IMR-90 (cell line): Measurements from ENCODE around the gene HAO2. TPM values are rescaled to one million over a fixed set of nuclear protein-coding genes. Genes with fewer than 3 reads are reported as not detected.

Experiments
- ATAC-seq: fragments of 200-7000 bp; cut with Tn5 transposase; 2 replicates; pipeline ENCODE4 v1.9.1; 2020; ENCODE audit warnings: low read depth, mild to moderate bottlenecking, moderate library complexity
- BruUV-seq: library from RNA; stranded (reverse); fragments of 400-500 nt; replicated peaks from 2 replicates; lab custom pipeline; 2021; lab: Mats Ljungman, UMichigan
- CTCF ChIA-PET: fragments of 300-600 bp; formaldehyde crosslinking; extraction: SDS; loops from one replicate; lab custom pipeline; 2021; ENCODE audit warnings: antibody characterized with exemption; lab: Yijun Ruan, JAX
- POLR2A ChIA-PET: fragments of 300-600 bp; sonication (Branson Sonifier 250); formaldehyde crosslinking; loops from one replicate; lab custom pipeline; 2022; ENCODE audit warnings: antibody characterized with exemption; ENCODE audit not compliant: unreplicated experiment; lab: Charles Lee
- DNase-seq: peaks from one replicate; pipeline ENCODE4 v3.0.0; 2013
- H2AFZ ChIP-seq: replicated peaks from 2 replicates; pipeline ENCODE3; 2013; ENCODE audit warnings: low read length, mild to moderate bottlenecking; ENCODE audit not compliant: poor library complexity
- H2AK5ac ChIP-seq: 2 replicates; pipeline ENCODE4 v1.6.1; 2013; ENCODE audit warnings: low read depth, low read length, inconsistent platforms
- H2AK9ac ChIP-seq: replicated peaks from 2 replicates; pipeline ENCODE3; 2013; ENCODE audit warnings: mild to moderate bottlenecking, low read depth, low read length, moderate library complexity; ENCODE audit not compliant: poor library complexity
- H2BK120ac ChIP-seq: 2 replicates; pipeline ENCODE4 v1.6.1; 2013; ENCODE audit warnings: low read depth, low read length, inconsistent platforms
- H2BK15ac ChIP-seq: 3 replicates; pipeline ENCODE4 v1.6.1; 2013; ENCODE audit warnings: low read depth, low read length, inconsistent platforms
- H2BK20ac ChIP-seq: 2 replicates; pipeline ENCODE4 v1.6.1; 2013; ENCODE audit warnings: low read depth, mild to moderate bottlenecking, inconsistent platforms, low read length, moderate library complexity
- H2BK5ac ChIP-seq: 2 replicates; pipeline ENCODE4 v1.6.1; 2013; ENCODE audit warnings: mild to moderate bottlenecking, low read depth, low read length, inconsistent platforms; ENCODE audit not compliant: poor library complexity, severe bottlenecking
- H3K14ac ChIP-seq: replicated peaks from 2 replicates; pipeline ENCODE4 v1.6.1; 2013; ENCODE audit warnings: low read depth, low read length, inconsistent platforms
- H3K18ac ChIP-seq: 2 replicates; pipeline ENCODE4 v1.6.1; 2013; ENCODE audit warnings: low read depth, low read length, control low read depth
- H3K23ac ChIP-seq: 2 replicates; pipeline ENCODE4 v1.6.1; 2013; ENCODE audit warnings: low read depth, low read length, inconsistent platforms
- H3K27ac ChIP-seq: 2 replicates; pipeline ENCODE4 v1.5.1; 2013; ENCODE audit warnings: mild to moderate bottlenecking, control low read depth, low read length; ENCODE audit not compliant: insufficient read depth
- H3K27me3 ChIP-seq: 2 replicates; pipeline ENCODE4 v1.6.1; 2013; ENCODE audit warnings: low read length; ENCODE audit not compliant: control insufficient read depth, insufficient read depth
- H3K36me3 ChIP-seq: 2 replicates; pipeline ENCODE4 v1.6.1; 2013; ENCODE audit warnings: low read length, mixed read lengths; ENCODE audit not compliant: control insufficient read depth, insufficient read depth
- H3K4ac ChIP-seq: 2 replicates; pipeline ENCODE4 v1.6.1; 2013; ENCODE audit warnings: low read depth, low read length, inconsistent platforms
- H3K4me1 ChIP-seq: 2 replicates; pipeline ENCODE4 v1.6.1; 2013; ENCODE audit warnings: low read length, mixed read lengths; ENCODE audit not compliant: control insufficient read depth, insufficient read depth
- H3K4me2 ChIP-seq: 2 replicates; pipeline ENCODE4 v1.6.1; 2013; ENCODE audit warnings: low read depth, mild to moderate bottlenecking, control low read depth, low read length, moderate library complexity
- H3K4me3 ChIP-seq: 2 replicates; pipeline ENCODE4 v1.5.1; 2013; ENCODE audit warnings: low read depth, mild to moderate bottlenecking, control low read depth, low read length, moderate library complexity; ENCODE audit not compliant: insufficient read depth
- H3K56ac ChIP-seq: 2 replicates; pipeline ENCODE4 v1.6.1; 2013; ENCODE audit warnings: low read length, inconsistent platforms; ENCODE audit not compliant: insufficient read depth; ENCODE audit errors: extremely low read depth
- H3K79me1 ChIP-seq, 2 experiments: 2 replicates each; pipeline ENCODE4 v1.6.1; 2013; ENCODE audit warnings: low read length in 2 of 2, inconsistent platforms in 1 of 2, low read depth in 1 of 2
- H3K9ac ChIP-seq: 2 replicates; pipeline ENCODE4 v1.6.1; 2013; ENCODE audit warnings: low read depth, low read length, control low read depth
- H3K9me1 ChIP-seq: 2 replicates; pipeline ENCODE4 v1.6.1; 2013; ENCODE audit warnings: low read length, inconsistent platforms; ENCODE audit not compliant: insufficient read depth
- H3K9me3 ChIP-seq: 2 replicates; pipeline ENCODE4 v1.6.1; 2013; ENCODE audit warnings: low read length; ENCODE audit not compliant: control insufficient read depth, insufficient read depth
- H4K20me1 ChIP-seq: 2 replicates; pipeline ENCODE4 v1.6.1; 2013; ENCODE audit warnings: low read length, inconsistent platforms; ENCODE audit not compliant: insufficient read depth
- H4K5ac ChIP-seq: 2 replicates; pipeline ENCODE4 v1.6.1; 2013; ENCODE audit warnings: mild to moderate bottlenecking, low read depth, low read length, control low read depth
- H4K8ac ChIP-seq, 2 experiments: 2 replicates each; pipeline ENCODE4 v1.6.1; 2013; ENCODE audit warnings: low read depth in 2 of 2, low read length in 2 of 2, control low read depth in 1 of 2, inconsistent platforms in 1 of 2
- H4K91ac ChIP-seq: 2 replicates; pipeline ENCODE4 v1.6.1; 2013; ENCODE audit warnings: low read depth, low read length, inconsistent platforms; ENCODE audit not compliant: insufficient read depth
- BHLHE40 ChIP-seq: fragments of 150-350 bp; IDR thresholded peaks from 2 replicates; pipeline ENCODE4 v1.6.1; 2016; ENCODE audit warnings: mild to moderate bottlenecking, low read depth, low read length
- CEBPB ChIP-seq: IDR thresholded peaks from 2 replicates; pipeline ENCODE4 v1.6.1; 2012; ENCODE audit warnings: low read depth, low read length, improper control_type of control experiment
- CHD1 ChIP-seq: IDR thresholded peaks from 2 replicates; pipeline ENCODE4 v1.6.1; 2012; ENCODE audit warnings: low read depth, low read length, improper control_type of control experiment
- FOS ChIP-seq: fragments of 150-350 bp; IDR thresholded peaks from 2 replicates; pipeline ENCODE4 v1.6.1; 2016; ENCODE audit warnings: low read depth, low read length
- MAFK ChIP-seq: IDR thresholded peaks from 2 replicates; pipeline ENCODE4 v1.6.1; 2012; ENCODE audit warnings: low read depth, low read length, improper control_type of control experiment
- MAZ ChIP-seq: IDR thresholded peaks from 2 replicates; pipeline ENCODE4 v1.6.1; 2012; ENCODE audit warnings: low read depth, mild to moderate bottlenecking, low read length, improper control_type of control experiment, moderate library complexity, borderline replicate concordance
- MXI1 ChIP-seq: IDR thresholded peaks from 2 replicates; pipeline ENCODE4 v1.6.1; 2012; ENCODE audit warnings: low read depth, mild to moderate bottlenecking, low read length, moderate library complexity, borderline replicate concordance
- NFE2L2 ChIP-seq: fragments of 150-350 bp; IDR thresholded peaks from 2 replicates; pipeline ENCODE4 v1.6.1; 2016; ENCODE audit warnings: low read depth, mild to moderate bottlenecking, low read length
- POLR2A ChIP-seq: IDR thresholded peaks from 2 replicates; pipeline ENCODE4 v1.6.1; 2012; ENCODE audit warnings: mild to moderate bottlenecking, low read depth, low read length
- RAD21 ChIP-seq: IDR thresholded peaks from 2 replicates; pipeline ENCODE4 v1.6.1; 2012; ENCODE audit warnings: low read length, improper control_type of control experiment
- RCOR1 ChIP-seq: IDR thresholded peaks from 2 replicates; pipeline ENCODE4 v1.6.1; 2012; ENCODE audit warnings: mild to moderate bottlenecking, low read length, improper control_type of control experiment; ENCODE audit not compliant: insufficient replicate concordance
- RFX5 ChIP-seq: IDR thresholded peaks from 2 replicates; pipeline ENCODE4 v1.8.0; 2012; ENCODE audit warnings: low read depth, mild to moderate bottlenecking, low read length, moderate library complexity
- SMC3 ChIP-seq: fragments of 150-350 bp; IDR thresholded peaks from 2 replicates; pipeline ENCODE4 v1.6.1; 2016; ENCODE audit warnings: low read depth, mild to moderate bottlenecking, antibody characterized with exemption, low read length, moderate library complexity
- USF2 ChIP-seq: fragments of 150-350 bp; IDR thresholded peaks from 2 replicates; pipeline ENCODE4 v1.6.1; 2017; ENCODE audit warnings: mild to moderate bottlenecking, antibody characterized with exemption, low read length, low read depth
- WGBS, 2 experiments: methylation state at CpG; one replicate each; pipeline versions ENCODE4 v1.1.5 to v1.1.7; 2013; ENCODE audit warnings: missing lambda C conversion rate in 2 of 2; ENCODE audit not compliant: insufficient read length in 1 of 2; ENCODE audit errors: extremely low coverage in 2 of 2; 5-methylcytosine and 5-hydroxymethylcytosine counted together
- dilution Hi-C: fragments of 300-500 bp; cut with HindIII; formaldehyde crosslinking; loops from one replicate; pipeline ENCODE4 v1.14.3; 2018; ENCODE audit warnings: low sequenced_read_pairs; ENCODE audit not compliant: unreplicated experiment
- in situ Hi-C: fragments of 300-500 bp; cut with MboI; formaldehyde crosslinking; loops from 3 replicates; pipeline ENCODE4 v1.14.3; 2019; ENCODE audit warnings: low sequenced_read_pairs, inconsistent platforms, mixed read lengths
- intact Hi-C: fragments of 100-400 bp; cut with micrococcal nuclease; formaldehyde crosslinking; loops from 2 replicates; pipeline ENCODE4 v1.10.0; 2022
- polyA plus RNA-seq, 3 experiments: library from polyadenylated mRNA; depleted of rRNA; stranded (reverse); fragments of >200 nt; gene quantifications; 2 replicates each; pipeline ENCODE4 v1.2.3, GENCODE V29; 2012; ENCODE audit warnings: low replicate concordance in 1 of 3
- total RNA-seq: library from RNA; depleted of rRNA; stranded (reverse); fragments of >200 nt; gene quantifications from 2 replicates; pipeline ENCODE4 v1.2.3, GENCODE V29; 2012
- TF ChIP-seq, protein P1 (sequence below): conservative IDR thresholded peaks from 2 replicates; pipeline ENCODE4 v1.5.1; 2012; ENCODE audit warnings: mild to moderate bottlenecking, low read depth, low read length, improper control_type of control experiment
- TF ChIP-seq, protein P2 (sequence below): fragments of 150-350 bp; IDR thresholded peaks from 2 replicates; pipeline ENCODE4 v1.6.1; 2016; ENCODE audit warnings: low read depth, mild to moderate bottlenecking, low read length, moderate library complexity, borderline replicate concordance

The HAO2 gene
- total and polyA plus RNA-seq, 2 of the 4 experiments (the other 2 are of a cell fraction), result not detected

GRCh38 chr1:119387858-119388257 lies 19.3 kb downstream of the HAO2 start:
- DNase-seq (no peak), ATAC-seq (no peak)
- Histone ChIP-seq H4K8ac (no peak overlapping the region), H3K79me1 (no peaks in the 10 kb centered on the region), H3K4me1 (no peaks in the 10 kb centered on the region), H3K36me3 (no peaks in the 10 kb centered on the region), H3K9ac (no peak overlapping the region), H3K9me3 (no peaks in the 10 kb centered on the region), H3K18ac (no peak overlapping the region), H3K27ac (no peak overlapping the region), H4K91ac (no peak overlapping the region), H3K4me2 (no peak overlapping the region), H2BK20ac (no peak overlapping the region), H3K4me3 (no peak overlapping the region), H3K9me1 (no peaks in the 10 kb centered on the region), H2BK120ac (no peak overlapping the region), H2BK5ac (no peak overlapping the region), H3K4ac (no peak overlapping the region), H3K23ac (no peak overlapping the region), H2AK5ac (no peak overlapping the region), H3K27me3 (no peaks in the 10 kb centered on the region), H2AK9ac (no peak overlapping the region), H4K20me1 (no peaks in the 10 kb centered on the region), H2AFZ (no peak overlapping the region), H3K56ac (no peak overlapping the region), H2BK15ac (no peak overlapping the region), H3K14ac (no peak overlapping the region), H4K5ac (no peak overlapping the region)
- BruUV-seq, result no TSS peak
- no CpG with 5 or more reads among the region's 3 CpGs for WGBS, 2 experiments
- dilution Hi-C loops (no loop called here), in situ Hi-C loops (no loop called here), intact Hi-C loops (no loop called here)
- POLR2A ChIA-PET, result no interaction called here
- no peak for TF ChIP-seq MAZ
- no peak for TF ChIP-seq POLR2A
- no peak for TF ChIP-seq NFE2L2
- TF ChIP-seq RFX5, result no peak
- TF ChIP-seq, protein P1, sequence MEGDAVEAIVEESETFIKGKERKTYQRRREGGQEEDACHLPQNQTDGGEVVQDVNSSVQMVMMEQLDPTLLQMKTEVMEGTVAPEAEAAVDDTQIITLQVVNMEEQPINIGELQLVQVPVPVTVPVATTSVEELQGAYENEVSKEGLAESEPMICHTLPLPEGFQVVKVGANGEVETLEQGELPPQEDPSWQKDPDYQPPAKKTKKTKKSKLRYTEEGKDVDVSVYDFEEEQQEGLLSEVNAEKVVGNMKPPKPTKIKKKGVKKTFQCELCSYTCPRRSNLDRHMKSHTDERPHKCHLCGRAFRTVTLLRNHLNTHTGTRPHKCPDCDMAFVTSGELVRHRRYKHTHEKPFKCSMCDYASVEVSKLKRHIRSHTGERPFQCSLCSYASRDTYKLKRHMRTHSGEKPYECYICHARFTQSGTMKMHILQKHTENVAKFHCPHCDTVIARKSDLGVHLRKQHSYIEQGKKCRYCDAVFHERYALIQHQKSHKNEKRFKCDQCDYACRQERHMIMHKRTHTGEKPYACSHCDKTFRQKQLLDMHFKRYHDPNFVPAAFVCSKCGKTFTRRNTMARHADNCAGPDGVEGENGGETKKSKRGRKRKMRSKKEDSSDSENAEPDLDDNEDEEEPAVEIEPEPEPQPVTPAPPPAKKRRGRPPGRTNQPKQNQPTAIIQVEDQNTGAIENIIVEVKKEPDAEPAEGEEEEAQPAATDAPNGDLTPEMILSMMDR, result no peak
- TF ChIP-seq RAD21, result no peak
- TF ChIP-seq SMC3, result no peak
- TF ChIP-seq MAFK, result no peak
- TF ChIP-seq FOS, result no peak
- TF ChIP-seq, protein P2, sequence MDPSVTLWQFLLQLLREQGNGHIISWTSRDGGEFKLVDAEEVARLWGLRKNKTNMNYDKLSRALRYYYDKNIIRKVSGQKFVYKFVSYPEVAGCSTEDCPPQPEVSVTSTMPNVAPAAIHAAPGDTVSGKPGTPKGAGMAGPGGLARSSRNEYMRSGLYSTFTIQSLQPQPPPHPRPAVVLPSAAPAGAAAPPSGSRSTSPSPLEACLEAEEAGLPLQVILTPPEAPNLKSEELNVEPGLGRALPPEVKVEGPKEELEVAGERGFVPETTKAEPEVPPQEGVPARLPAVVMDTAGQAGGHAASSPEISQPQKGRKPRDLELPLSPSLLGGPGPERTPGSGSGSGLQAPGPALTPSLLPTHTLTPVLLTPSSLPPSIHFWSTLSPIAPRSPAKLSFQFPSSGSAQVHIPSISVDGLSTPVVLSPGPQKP, result no peak
- no peak for TF ChIP-seq BHLHE40
- no peak for TF ChIP-seq USF2
- TF ChIP-seq CEBPB, result no peak
- no peak for TF ChIP-seq RCOR1
- no peak for TF ChIP-seq CHD1
- no peak for TF ChIP-seq MXI1
- CTCF ChIA-PET, result no interaction called here
